IMR-90 (cell line): Measurements from ENCODE around the gene SRR. TPM values are rescaled to one million over a fixed set of nuclear protein-coding genes. Genes with fewer than 3 reads are reported as not detected.

Experiments used
- ATAC-seq: fragments of 200-7000 bp; cut with Tn5 transposase; 2 replicates; pipeline ENCODE4 v1.9.1; 2020; ENCODE audit warnings: low read depth, mild to moderate bottlenecking, moderate library complexity
- BruUV-seq: library from RNA; stranded (reverse); fragments of 400-500 nt; replicated peaks from 2 replicates; lab custom pipeline; 2021; lab: Mats Ljungman, UMichigan
- CTCF ChIA-PET: fragments of 300-600 bp; formaldehyde crosslinking; extraction: SDS; loops from one replicate; lab custom pipeline; 2021; ENCODE audit warnings: antibody characterized with exemption; lab: Yijun Ruan, JAX
- POLR2A ChIA-PET: fragments of 300-600 bp; sonication (Branson Sonifier 250); formaldehyde crosslinking; loops from one replicate; lab custom pipeline; 2022; ENCODE audit warnings: antibody characterized with exemption; ENCODE audit not compliant: unreplicated experiment; lab: Charles Lee
- DNase-seq: peaks from one replicate; pipeline ENCODE4 v3.0.0; 2013
- H2AFZ ChIP-seq: replicated peaks from 2 replicates; pipeline ENCODE3; 2013; ENCODE audit warnings: low read length, mild to moderate bottlenecking; ENCODE audit not compliant: poor library complexity
- H2AK5ac ChIP-seq: 2 replicates; pipeline ENCODE4 v1.6.1; 2013; ENCODE audit warnings: low read depth, low read length, inconsistent platforms
- H2AK9ac ChIP-seq: replicated peaks from 2 replicates; pipeline ENCODE3; 2013; ENCODE audit warnings: mild to moderate bottlenecking, low read depth, low read length, moderate library complexity; ENCODE audit not compliant: poor library complexity
- H2BK120ac ChIP-seq: 2 replicates; pipeline ENCODE4 v1.6.1; 2013; ENCODE audit warnings: low read depth, low read length, inconsistent platforms
- H2BK15ac ChIP-seq: 3 replicates; pipeline ENCODE4 v1.6.1; 2013; ENCODE audit warnings: low read depth, low read length, inconsistent platforms
- H2BK20ac ChIP-seq: 2 replicates; pipeline ENCODE4 v1.6.1; 2013; ENCODE audit warnings: low read depth, mild to moderate bottlenecking, inconsistent platforms, low read length, moderate library complexity
- H2BK5ac ChIP-seq: 2 replicates; pipeline ENCODE4 v1.6.1; 2013; ENCODE audit warnings: mild to moderate bottlenecking, low read depth, low read length, inconsistent platforms; ENCODE audit not compliant: poor library complexity, severe bottlenecking
- H3K14ac ChIP-seq: replicated peaks from 2 replicates; pipeline ENCODE4 v1.6.1; 2013; ENCODE audit warnings: low read depth, low read length, inconsistent platforms
- H3K18ac ChIP-seq: 2 replicates; pipeline ENCODE4 v1.6.1; 2013; ENCODE audit warnings: low read depth, low read length, control low read depth
- H3K23ac ChIP-seq: 2 replicates; pipeline ENCODE4 v1.6.1; 2013; ENCODE audit warnings: low read depth, low read length, inconsistent platforms
- H3K27ac ChIP-seq: 2 replicates; pipeline ENCODE4 v1.5.1; 2013; ENCODE audit warnings: mild to moderate bottlenecking, control low read depth, low read length; ENCODE audit not compliant: insufficient read depth
- H3K27me3 ChIP-seq: 2 replicates; pipeline ENCODE4 v1.6.1; 2013; ENCODE audit warnings: low read length; ENCODE audit not compliant: control insufficient read depth, insufficient read depth
- H3K36me3 ChIP-seq: 2 replicates; pipeline ENCODE4 v1.6.1; 2013; ENCODE audit warnings: low read length, mixed read lengths; ENCODE audit not compliant: control insufficient read depth, insufficient read depth
- H3K4ac ChIP-seq: 2 replicates; pipeline ENCODE4 v1.6.1; 2013; ENCODE audit warnings: low read depth, low read length, inconsistent platforms
- H3K4me1 ChIP-seq: 2 replicates; pipeline ENCODE4 v1.6.1; 2013; ENCODE audit warnings: low read length, mixed read lengths; ENCODE audit not compliant: control insufficient read depth, insufficient read depth
- H3K4me2 ChIP-seq: 2 replicates; pipeline ENCODE4 v1.6.1; 2013; ENCODE audit warnings: low read depth, mild to moderate bottlenecking, control low read depth, low read length, moderate library complexity
- H3K4me3 ChIP-seq: 2 replicates; pipeline ENCODE4 v1.5.1; 2013; ENCODE audit warnings: low read depth, mild to moderate bottlenecking, control low read depth, low read length, moderate library complexity; ENCODE audit not compliant: insufficient read depth
- H3K56ac ChIP-seq: 2 replicates; pipeline ENCODE4 v1.6.1; 2013; ENCODE audit warnings: low read length, inconsistent platforms; ENCODE audit not compliant: insufficient read depth; ENCODE audit errors: extremely low read depth
- H3K79me1 ChIP-seq, 2 experiments: 2 replicates each; pipeline ENCODE4 v1.6.1; 2013; ENCODE audit warnings: low read length in 2 of 2, inconsistent platforms in 1 of 2, low read depth in 1 of 2
- H3K9ac ChIP-seq: 2 replicates; pipeline ENCODE4 v1.6.1; 2013; ENCODE audit warnings: low read depth, low read length, control low read depth
- H3K9me1 ChIP-seq: 2 replicates; pipeline ENCODE4 v1.6.1; 2013; ENCODE audit warnings: low read length, inconsistent platforms; ENCODE audit not compliant: insufficient read depth
- H3K9me3 ChIP-seq: 2 replicates; pipeline ENCODE4 v1.6.1; 2013; ENCODE audit warnings: low read length; ENCODE audit not compliant: control insufficient read depth, insufficient read depth
- H4K20me1 ChIP-seq: 2 replicates; pipeline ENCODE4 v1.6.1; 2013; ENCODE audit warnings: low read length, inconsistent platforms; ENCODE audit not compliant: insufficient read depth
- H4K5ac ChIP-seq: 2 replicates; pipeline ENCODE4 v1.6.1; 2013; ENCODE audit warnings: mild to moderate bottlenecking, low read depth, low read length, control low read depth
- H4K8ac ChIP-seq, 2 experiments: 2 replicates each; pipeline ENCODE4 v1.6.1; 2013; ENCODE audit warnings: low read depth in 2 of 2, low read length in 2 of 2, control low read depth in 1 of 2, inconsistent platforms in 1 of 2
- H4K91ac ChIP-seq: 2 replicates; pipeline ENCODE4 v1.6.1; 2013; ENCODE audit warnings: low read depth, low read length, inconsistent platforms; ENCODE audit not compliant: insufficient read depth
- BHLHE40 ChIP-seq: fragments of 150-350 bp; IDR thresholded peaks from 2 replicates; pipeline ENCODE4 v1.6.1; 2016; ENCODE audit warnings: mild to moderate bottlenecking, low read depth, low read length
- CEBPB ChIP-seq: IDR thresholded peaks from 2 replicates; pipeline ENCODE4 v1.6.1; 2012; ENCODE audit warnings: low read depth, low read length, improper control_type of control experiment
- CTCF ChIP-seq: conservative IDR thresholded peaks from 2 replicates; pipeline ENCODE4 v1.5.1; 2012; ENCODE audit warnings: mild to moderate bottlenecking, low read depth, low read length, improper control_type of control experiment
- MAFK ChIP-seq: IDR thresholded peaks from 2 replicates; pipeline ENCODE4 v1.6.1; 2012; ENCODE audit warnings: low read depth, low read length, improper control_type of control experiment
- WGBS, 2 experiments: methylation state at CpG; one replicate each; pipeline versions ENCODE4 v1.1.5 to v1.1.7; 2013; ENCODE audit warnings: missing lambda C conversion rate in 2 of 2; ENCODE audit not compliant: insufficient read length in 1 of 2; ENCODE audit errors: extremely low coverage in 2 of 2; 5-methylcytosine and 5-hydroxymethylcytosine counted together
- dilution Hi-C: fragments of 300-500 bp; cut with HindIII; formaldehyde crosslinking; loops from one replicate; pipeline ENCODE4 v1.14.3; 2018; ENCODE audit warnings: low sequenced_read_pairs; ENCODE audit not compliant: unreplicated experiment
- in situ Hi-C: fragments of 300-500 bp; cut with MboI; formaldehyde crosslinking; loops from 3 replicates; pipeline ENCODE4 v1.14.3; 2019; ENCODE audit warnings: low sequenced_read_pairs, inconsistent platforms, mixed read lengths
- intact Hi-C: fragments of 100-400 bp; cut with micrococcal nuclease; formaldehyde crosslinking; loops from 2 replicates; pipeline ENCODE4 v1.10.0; 2022
- polyA plus RNA-seq, 3 experiments: library from polyadenylated mRNA; depleted of rRNA; stranded (reverse); fragments of >200 nt; gene quantifications; 2 replicates each; pipeline ENCODE4 v1.2.3, GENCODE V29; 2012; ENCODE audit warnings: low replicate concordance in 1 of 3
- total RNA-seq: library from RNA; depleted of rRNA; stranded (reverse); fragments of >200 nt; gene quantifications from 2 replicates; pipeline ENCODE4 v1.2.3, GENCODE V29; 2012

Gene SRR
- total and polyA plus RNA-seq, 2 of the 4 experiments (the other 2 are of a cell fraction) = 14.5 to 52.7 TPM

GRCh38 chr17:2363851-2364762, 60.4 kb downstream of the SRR start (continued):
- TF ChIP-seq BHLHE40 (no peak), CEBPB (no peak)

DNA sequence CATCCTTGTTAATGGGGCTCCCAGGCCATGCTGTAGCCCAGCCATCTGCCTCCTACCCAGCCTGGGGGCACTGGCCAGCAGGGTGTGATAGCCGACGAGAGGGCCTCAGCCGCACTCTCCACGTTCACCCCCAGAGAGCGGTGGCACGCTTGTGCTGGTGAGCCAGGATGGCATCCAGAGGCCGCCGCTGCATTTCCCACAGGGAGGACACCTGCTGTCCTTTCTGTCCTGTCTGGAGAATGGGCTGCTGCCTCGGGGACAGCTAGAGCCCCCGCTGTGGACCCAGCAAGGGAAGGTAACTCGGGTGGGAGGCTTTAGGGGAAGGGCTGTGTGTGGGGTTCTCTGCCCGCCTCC, 61.0 kb downstream of the SRR start:
- no peak for ATAC-seq
- in situ Hi-C loops = no loop called here
- no TSS peak for BruUV-seq

More for the DNA sequence above, 61.0 kb downstream of the SRR start:
- ChIA-PET CTCF (interaction anchor here (0.6 kb wide), 1 partner anchor 1347 kb away, joined by 3 read pairs; no protein-coding TSS in a partner anchor), POLR2A (no interaction called here)
- WGBS, 2 experiments = 100% methylated on average over 3 of the region's 12 CpGs; no CpG with 5 or more reads in 1 of the 2 experiments
- Histone ChIP-seq H3K23ac (no peak overlapping the region), H3K27me3 (no peaks in the 10 kb centered on the region), H4K20me1 (peaks cover 15% of the 10 kb centered on the region), H2AK5ac (no peak overlapping the region), H2BK5ac (no peak overlapping the region), H3K9me3 (no peaks in the 10 kb centered on the region), H3K27ac (no peak overlapping the region), H2AFZ (no peak overlapping the region), H2BK15ac (no peak overlapping the region), H4K91ac (no peak overlapping the region), H4K5ac (no peak overlapping the region), H3K56ac (no peak overlapping the region), H3K9ac (no peak overlapping the region), H3K4me2 (no peak overlapping the region), H2AK9ac (no peak overlapping the region), H3K9me1 (peaks cover 8% of the 10 kb centered on the region), H3K4me3 (no peak overlapping the region), H4K8ac (no peak overlapping the region), H3K79me1 (peaks cover 0 to 8% of the 10 kb centered on the region in 2 experiments; a peak in 1 of 4 replicates), H3K4me1 (peaks cover under 1% of the 10 kb centered on the region), H3K4ac (no peak overlapping the region), H2BK20ac (no peak overlapping the region), H3K18ac (no peak overlapping the region), H3K14ac (no peak overlapping the region), H2BK120ac (no peak overlapping the region), H3K36me3 (peaks cover 44% of the 10 kb centered on the region)
- dilution Hi-C loops (no loop called here), intact Hi-C loops (no loop called here)
- no peak for DNase-seq
- TF ChIP-seq CTCF (no peak), MAFK (no peak)
